Mesendoderm (in vitro differentiated cells): ENCODE results near the gene CCDC167.

Source experiments
- DNase-seq: peaks from one replicate; pipeline ENCODE4 v3.0.0; 2013
- H2AK5ac ChIP-seq: 2 replicates; pipeline ENCODE4 v1.6.1; 2013; ENCODE audit warnings: low read length, inconsistent platforms
- H2BK120ac ChIP-seq: 2 replicates; pipeline ENCODE4 v1.6.1; 2013; ENCODE audit warnings: low read depth, mild to moderate bottlenecking, low read length, moderate library complexity, mixed read lengths
- H2BK15ac ChIP-seq: replicated peaks from 2 replicates; pipeline ENCODE4 v1.6.1; 2013; ENCODE audit warnings: low read depth, mild to moderate bottlenecking, moderate library complexity
- H2BK5ac ChIP-seq: 2 replicates; pipeline ENCODE4 v1.6.1; 2013; ENCODE audit warnings: low read length, inconsistent platforms
- H3K18ac ChIP-seq: 2 replicates; pipeline ENCODE4 v1.6.1; 2013; ENCODE audit warnings: mild to moderate bottlenecking, low read length, mixed read lengths
- H3K23ac ChIP-seq: one replicate; pipeline ENCODE4 v1.6.1; 2013; ENCODE audit warnings: low read length
- H3K27ac ChIP-seq: 2 replicates; pipeline ENCODE4 v1.5.1; 2013; ENCODE audit warnings: low read depth, mild to moderate bottlenecking, inconsistent platforms, low read length, moderate library complexity
- H3K27me3 ChIP-seq: 2 replicates; pipeline ENCODE4 v1.6.1; 2013; ENCODE audit warnings: low read length, control low read depth, mild to moderate bottlenecking, inconsistent platforms; ENCODE audit not compliant: insufficient read depth, poor library complexity
- H3K36me3 ChIP-seq: 2 replicates; pipeline ENCODE4 v1.6.1; 2013; ENCODE audit warnings: low read length, inconsistent platforms; ENCODE audit not compliant: control insufficient read depth, insufficient read depth
- H3K4ac ChIP-seq: one replicate; pipeline ENCODE4 v1.6.1; 2013; ENCODE audit warnings: low read depth, mild to moderate bottlenecking, low read length, moderate library complexity
- H3K4me1 ChIP-seq: 2 replicates; pipeline ENCODE4 v1.6.1; 2013; ENCODE audit warnings: low read depth, low read length, inconsistent platforms; ENCODE audit not compliant: control insufficient read depth
- H3K4me2 ChIP-seq: 2 replicates; pipeline ENCODE4 v1.6.1; 2013; ENCODE audit warnings: low read length
- H3K4me3 ChIP-seq: 2 replicates; pipeline ENCODE4 v1.5.1; 2013; ENCODE audit warnings: mild to moderate bottlenecking, low read length
- H3K56ac ChIP-seq: one replicate; pipeline ENCODE4 v1.6.1; 2013; ENCODE audit warnings: low read length
- H3K79me1 ChIP-seq: 2 replicates; pipeline ENCODE4 v1.6.1; 2013; ENCODE audit warnings: low read length, inconsistent platforms
- H3K79me2 ChIP-seq: 2 replicates; pipeline ENCODE4 v1.6.1; 2013; ENCODE audit warnings: mild to moderate bottlenecking, low read length; ENCODE audit not compliant: control insufficient read depth, insufficient read depth
- H3K9ac ChIP-seq: 2 replicates; pipeline ENCODE4 v1.6.1; 2013; ENCODE audit warnings: low read length, inconsistent platforms
- H4K5ac ChIP-seq: one replicate; pipeline ENCODE4 v1.6.1; 2013; ENCODE audit warnings: low read length
- H4K8ac ChIP-seq: one replicate; pipeline ENCODE4 v1.6.1; 2013; ENCODE audit warnings: low read depth, mild to moderate bottlenecking, control low read depth, low read length, moderate library complexity
- WGBS: extraction: QIAGEN DNeasy Blood & Tissue Kit; methylation state at CpG from one replicate; pipeline ENCODE4 v1.1.7; 2013; ENCODE audit warnings: low lambda C conversion rate, missing lambda C conversion rate; ENCODE audit not compliant: insufficient coverage; ENCODE audit errors: extremely low coverage; 5-methylcytosine and 5-hydroxymethylcytosine counted together

The CCDC167 gene

GRCh38 chr6:37492991-37493660 is 6.6 kb downstream of the CCDC167 start:
- Histone ChIP-seq H3K27ac (no peak overlapping the region), H3K27me3 (no peaks in the 10 kb centered on the region), H3K4me3 (no peak overlapping the region), H2BK120ac (no peak overlapping the region), H3K23ac (no peak overlapping the region), H3K4me1 (no peaks in the 10 kb centered on the region), H3K56ac (no peak overlapping the region), H3K79me2 (no peaks in the 10 kb centered on the region), H3K9ac (no peak overlapping the region), H2BK15ac (no peak overlapping the region), H3K36me3 (no peaks in the 10 kb centered on the region), H3K79me1 (peaks cover 2% of the 10 kb centered on the region), H4K8ac (no peak overlapping the region), H3K4ac (no peak overlapping the region), H2AK5ac (no peak overlapping the region), H3K4me2 (no peak overlapping the region), H4K5ac (no peak overlapping the region), H3K18ac (no peak overlapping the region), H2BK5ac (no peak overlapping the region)
- WGBS = no CpG with 5 or more reads among the region's 38 CpGs
- DNase-seq = no peak

GRCh38 chr6:37492236-37492972 is 7.3 kb downstream of the CCDC167 start:
- Histone ChIP-seq H2BK120ac (no peak overlapping the region), H4K5ac (no peak overlapping the region), H3K27me3 (no peaks in the 10 kb centered on the region), H3K4me3 (no peak overlapping the region), H2AK5ac (no peak overlapping the region), H3K79me2 (no peaks in the 10 kb centered on the region), H3K56ac (no peak overlapping the region), H3K79me1 (peaks cover 2% of the 10 kb centered on the region), H4K8ac (no peak overlapping the region), H3K27ac (no peak overlapping the region), H3K4me1 (no peaks in the 10 kb centered on the region), H3K36me3 (no peaks in the 10 kb centered on the region), H2BK15ac (no peak overlapping the region), H2BK5ac (no peak overlapping the region), H3K18ac (no peak overlapping the region), H3K23ac (no peak overlapping the region), H3K4me2 (no peak overlapping the region), H3K9ac (no peak overlapping the region), H3K4ac (no peak overlapping the region)
- WGBS = no CpG with 5 or more reads among the region's 9 CpGs
- DNase-seq = no peak

- no peak overlapping the region for H3K23ac ChIP-seq
- H3K36me3 ChIP-seq = no peaks in the 10 kb centered on the region
- H3K4me3 ChIP-seq = no peak overlapping the region
- H3K27me3 ChIP-seq = no peaks in the 10 kb centered on the region
- H4K8ac ChIP-seq = no peak overlapping the region
- no peaks in the 10 kb centered on the region for H3K79me2 ChIP-seq
- no peak overlapping the region for H3K18ac ChIP-seq
- no peak overlapping the region for H2BK5ac ChIP-seq
- H4K5ac ChIP-seq = no peak overlapping the region
- no peak overlapping the region for H2BK120ac ChIP-seq
- H3K9ac ChIP-seq = no peak overlapping the region
- H3K56ac ChIP-seq = no peak overlapping the region
- H3K4me2 ChIP-seq = no peak overlapping the region
- no peaks in the 10 kb centered on the region for H3K4me1 ChIP-seq
- no peak overlapping the region for H3K27ac ChIP-seq
- no peak overlapping the region for H3K4ac ChIP-seq
- no peak for DNase-seq
- no peak overlapping the region for H2BK15ac ChIP-seq
- H2AK5ac ChIP-seq = no peak overlapping the region
- no CpG with 5 or more reads among the region's 5 CpGs for WGBS
- H3K79me1 ChIP-seq = peaks cover 2% of the 10 kb centered on the region
Measured at GRCh38 chr6:37491830-37492208, 7.9 kb downstream of the CCDC167 start.

GRCh38 chr6:37491171-37491829 is 8.4 kb downstream of the CCDC167 start:
- no peak for DNase-seq
- no peak overlapping the region for H3K27ac ChIP-seq
- no peak overlapping the region for H3K18ac ChIP-seq
- no peak overlapping the region for H4K8ac ChIP-seq
- no peak overlapping the region for H2BK5ac ChIP-seq
- no peak overlapping the region for H3K4me3 ChIP-seq
- H3K79me2 ChIP-seq = no peaks in the 10 kb centered on the region
- no peak overlapping the region for H3K23ac ChIP-seq
- no peaks in the 10 kb centered on the region for H3K27me3 ChIP-seq
- no peak overlapping the region for H3K4ac ChIP-seq
- no peaks in the 10 kb centered on the region for H3K79me1 ChIP-seq
- no peak overlapping the region for H3K4me2 ChIP-seq
- no peak overlapping the region for H2BK15ac ChIP-seq
- no peak overlapping the region for H4K5ac ChIP-seq
- H3K9ac ChIP-seq = no peak overlapping the region
- H3K36me3 ChIP-seq = no peaks in the 10 kb centered on the region
- no peak overlapping the region for H3K56ac ChIP-seq
- no CpG with 5 or more reads among the region's 12 CpGs for WGBS
- no peak overlapping the region for H2BK120ac ChIP-seq
- H2AK5ac ChIP-seq = no peak overlapping the region
- H3K4me1 ChIP-seq = no peaks in the 10 kb centered on the region

GRCh38 chr6:37490536-37491170 is 9.0 kb downstream of the CCDC167 start:
- no peaks in the 10 kb centered on the region for H3K27me3 ChIP-seq
- H2BK120ac ChIP-seq = no peak overlapping the region
- H3K36me3 ChIP-seq = no peaks in the 10 kb centered on the region
- no peak overlapping the region for H4K5ac ChIP-seq
- H3K4ac ChIP-seq = no peak overlapping the region
- no peak overlapping the region for H2BK15ac ChIP-seq
- H2AK5ac ChIP-seq = no peak overlapping the region
- H3K79me2 ChIP-seq = no peaks in the 10 kb centered on the region
- no peaks in the 10 kb centered on the region for H3K4me1 ChIP-seq
- H3K79me1 ChIP-seq = no peaks in the 10 kb centered on the region
- H3K4me3 ChIP-seq = no peak overlapping the region
- H3K18ac ChIP-seq = no peak overlapping the region
- no peak overlapping the region for H3K27ac ChIP-seq
- H3K56ac ChIP-seq = no peak overlapping the region
- no CpG with 5 or more reads among the region's 9 CpGs for WGBS
- H3K4me2 ChIP-seq = no peak overlapping the region
- no peak overlapping the region for H3K23ac ChIP-seq
- H4K8ac ChIP-seq = no peak overlapping the region
- no peak for DNase-seq
- no peak overlapping the region for H2BK5ac ChIP-seq
- no peak overlapping the region for H3K9ac ChIP-seq
